ENCODE results near the gene PLOD3. TPM values are rescaled to one million over a fixed set of nuclear protein-coding genes. Genes with fewer than 3 reads are reported as not detected.

Gene PLOD3
- polyA plus RNA-seq, 3 donors = 46.3 to 50.3 (median 50.1) TPM

DNA sequence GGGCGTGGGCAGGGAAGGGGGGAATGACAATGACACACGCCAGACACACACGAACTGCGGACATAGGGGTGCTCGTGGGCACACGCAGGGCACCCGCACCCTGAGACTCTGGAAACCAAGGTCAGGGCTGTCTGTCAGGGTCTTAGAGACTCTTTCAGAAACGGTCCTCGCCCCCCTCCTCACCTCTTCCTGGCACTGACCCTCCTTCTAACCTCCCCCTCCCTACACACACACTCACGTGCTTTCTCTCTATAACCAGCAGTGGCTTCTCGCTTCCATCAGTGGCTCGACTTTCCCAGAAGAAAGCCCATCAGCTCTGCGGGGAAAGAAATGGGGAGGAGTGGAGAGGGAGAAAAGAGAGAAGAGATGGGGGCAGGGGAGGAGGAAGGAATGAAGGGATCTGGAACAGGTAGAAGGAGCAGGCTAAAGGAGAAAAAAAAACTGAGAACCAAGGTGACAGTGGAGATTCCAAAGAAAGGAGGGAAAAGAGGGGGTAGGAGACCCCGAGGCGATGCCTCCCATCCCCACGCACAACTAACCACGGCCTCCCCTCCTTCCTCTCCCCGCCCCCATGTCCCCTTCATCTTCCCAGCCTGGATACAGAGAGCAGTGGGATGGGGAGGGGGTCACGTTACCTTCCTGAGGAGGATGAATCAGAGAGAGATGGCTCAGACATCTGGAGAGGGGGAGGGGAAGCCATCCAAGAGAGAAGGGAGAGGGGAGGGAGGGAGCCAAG, 50.3 kb downstream of the PLOD3 start:
- no peak for DNase-seq

GRCh38 chr7:101166648-101166908, 50.8 kb downstream of the PLOD3 start:
- no peak for DNase-seq

GRCh38 chr7:101165958-101166647, 51.3 kb downstream of the PLOD3 start:
- DNase-seq = no peak

- peak; percentile 90 for DNase-seq
Measured at GRCh38 chr7:101165075-101165957, 52.1 kb downstream of the PLOD3 start, which contains the start of gene VGF. Gene VGF, minus strand, starts transcription at chr7:101165569. Its CDS starts 726 bp downstream, at chr7:101164843.

- DNase-seq = no peak
Measured at GRCh38 chr7:101164071-101164840, 53.1 kb downstream of the PLOD3 start.

GRCh38 chr7:101163279-101164070, 53.9 kb downstream of the PLOD3 start:
- DNase-seq = no peak

DNA sequence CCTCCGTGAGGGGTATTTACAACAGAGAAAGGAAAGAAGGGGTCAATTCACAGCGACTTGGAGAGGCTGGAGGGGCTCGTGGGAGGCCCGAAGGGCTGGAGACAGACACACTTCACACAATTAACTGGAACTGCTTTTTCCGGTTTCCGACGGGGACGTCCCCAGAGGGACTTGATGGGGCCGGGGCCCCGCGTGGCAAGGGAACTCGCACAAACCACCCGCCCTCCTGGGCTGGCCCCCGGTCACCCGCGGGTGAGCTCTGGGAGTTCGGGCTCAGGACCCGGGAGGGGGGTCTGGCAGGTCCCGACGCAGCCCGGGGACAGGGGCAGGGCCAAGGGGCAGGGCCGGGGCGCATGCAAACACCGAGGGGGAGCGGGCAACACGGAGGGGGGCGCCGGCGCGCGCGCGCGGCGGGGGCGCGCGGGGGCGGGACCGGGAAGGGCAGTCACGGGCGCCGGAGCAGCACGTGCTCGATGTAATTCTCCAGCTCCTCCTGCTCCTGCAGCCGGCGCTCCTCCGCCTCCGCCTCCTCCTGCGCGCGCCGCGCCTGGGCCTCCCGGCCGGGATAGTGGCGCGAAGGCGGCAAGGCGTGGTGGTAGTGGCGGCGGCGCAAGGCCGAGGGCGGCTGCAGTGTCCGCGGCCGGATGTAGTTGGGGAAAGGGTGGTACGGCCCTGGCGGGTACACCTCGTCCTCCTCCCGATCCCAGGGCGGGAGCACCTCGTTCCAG, 54.7 kb downstream of the PLOD3 start:
- no peak for DNase-seq

DNA sequence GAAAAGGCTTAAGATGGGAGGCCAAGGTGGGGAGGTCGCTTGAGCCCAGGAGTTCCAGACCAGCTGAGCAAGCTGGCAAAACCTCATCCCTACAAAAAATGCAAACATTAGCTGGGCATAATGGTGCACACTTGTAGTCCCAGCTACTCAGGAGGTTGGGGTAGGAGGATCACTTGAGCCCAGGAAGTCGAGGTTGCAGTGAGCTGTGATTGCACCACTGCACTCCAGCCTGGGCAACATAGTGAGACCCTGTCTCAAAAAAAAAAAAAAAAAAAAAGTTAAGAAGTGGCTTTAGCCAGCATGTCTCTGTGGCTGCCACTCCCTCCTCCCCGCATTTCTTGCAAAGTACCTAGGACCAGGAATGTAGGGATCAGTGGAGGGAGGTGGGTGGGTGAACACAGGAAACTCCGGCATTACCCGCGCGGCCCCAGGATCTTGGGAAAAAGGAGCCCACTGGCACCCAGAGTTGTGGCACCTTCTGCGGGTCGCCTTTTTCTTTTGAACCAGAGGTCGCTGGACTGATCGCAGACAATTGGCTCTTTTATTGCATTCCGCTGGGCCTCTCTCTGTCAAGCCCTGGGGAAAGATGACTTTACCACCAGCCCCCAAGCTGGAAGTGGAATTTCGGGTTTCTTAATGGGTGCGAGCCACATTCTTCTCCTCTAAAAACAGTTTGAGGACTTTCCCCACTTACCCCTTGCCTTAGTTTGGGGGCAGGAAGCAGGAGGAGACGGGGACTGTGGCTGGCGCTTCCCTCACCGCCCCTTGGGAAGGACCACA, 55.5 kb downstream of the PLOD3 start:
- DNase-seq = no peak

DNA sequence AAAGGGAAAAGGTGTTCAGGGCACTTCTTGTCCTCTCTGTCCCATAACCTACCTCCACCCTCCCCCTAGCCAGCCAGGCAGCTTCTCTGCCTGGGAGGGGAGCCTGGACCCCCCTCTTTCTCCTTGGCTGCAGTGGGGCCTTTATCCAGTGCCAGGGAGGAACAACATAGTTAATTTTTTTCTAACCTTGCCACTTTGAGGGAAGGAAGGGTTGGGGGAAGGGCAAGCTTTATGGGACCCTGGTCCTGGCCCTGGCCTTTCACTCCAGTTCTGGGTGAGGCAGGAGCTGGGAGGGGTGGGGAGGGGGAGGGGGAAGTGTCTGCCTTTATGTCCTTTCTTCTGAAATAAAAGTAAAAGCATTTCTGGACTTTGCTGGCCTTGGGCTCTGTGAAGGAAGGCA, 56.5 kb downstream of the PLOD3 start:
- DNase-seq = no peak

- no peak for DNase-seq
Measured at GRCh38 chr7:101159696-101160674, 57.4 kb downstream of the PLOD3 start.

- no peak for DNase-seq
Measured at GRCh38 chr7:101156866-101157589, 60.4 kb downstream of the PLOD3 start.

- no peak for DNase-seq
Measured at GRCh38 chr7:101156277-101156676, 61.1 kb downstream of the PLOD3 start.

Other genes starting within 250 kb of the PLOD3 start
- gene MUC12, start 248.0 kb downstream of the PLOD3 start, polyA plus RNA-seq (ENCODE audit: insufficient read length in 3 of 3) = under 1 TPM; 0.01 to 0.38 (median 0.06) TPM
- gene MUC17, start 197.5 kb downstream of the PLOD3 start, polyA plus RNA-seq (ENCODE audit: insufficient read length in 3 of 3) = not detected
- 10 to 100 TPM; 14.5 to 23.2 (median 21.9) TPM for gene TRIM56, start 132.1 kb downstream of the PLOD3 start, polyA plus RNA-seq (ENCODE audit: insufficient read length in 3 of 3)
- 1 to 10 TPM in 2 of 3 donors, under 1 TPM in 1; 0.86 to 1.3 (median 1.2) TPM for gene SERPINE1, start 90.5 kb downstream of the PLOD3 start, polyA plus RNA-seq (ENCODE audit: insufficient read length in 3 of 3)
- 10 to 100 TPM; 72.6 to 81.6 (median 73.3) TPM for gene AP1S1, start 63.1 kb downstream of the PLOD3 start, polyA plus RNA-seq (ENCODE audit: insufficient read length in 3 of 3)
- under 1 TPM; 0.21 to 0.36 (median 0.28) TPM for gene VGF, start 52.0 kb downstream of the PLOD3 start, polyA plus RNA-seq (ENCODE audit: insufficient read length in 3 of 3)
- under 1 TPM in 1 of 3 donors, not detected in 2; 0.25 TPM for gene NAT16, start 37.3 kb downstream of the PLOD3 start, polyA plus RNA-seq (ENCODE audit: insufficient read length in 3 of 3)
- gene MOGAT3, start 16.5 kb downstream of the PLOD3 start, polyA plus RNA-seq (ENCODE audit: insufficient read length in 3 of 3) = 1 to 10 TPM in 1 of 3 donors, under 1 TPM in 2; 0.83 to 1.7 (median 0.90) TPM
- gene ZNHIT1, start 584 bp upstream of the PLOD3 start, polyA plus RNA-seq (ENCODE audit: insufficient read length in 3 of 3) = 10 to 100 TPM; 68.9 to 76.4 (median 72.0) TPM
- gene CLDN15, start 20.2 kb upstream of the PLOD3 start, polyA plus RNA-seq (ENCODE audit: insufficient read length in 3 of 3) = 10 to 100 TPM; 11.1 to 16.0 (median 14.7) TPM
- 100 to 1,000 TPM; 160 to 176 (median 165) TPM for gene FIS1, start 27.5 kb upstream of the PLOD3 start, polyA plus RNA-seq (ENCODE audit: insufficient read length in 3 of 3)
- 10 to 100 TPM; 72.0 to 73.8 (median 73.4) TPM for gene IFT22, start 104.2 kb upstream of the PLOD3 start, polyA plus RNA-seq (ENCODE audit: insufficient read length in 3 of 3)
- gene COL26A1, start 145.3 kb upstream of the PLOD3 start, polyA plus RNA-seq (ENCODE audit: insufficient read length in 3 of 3) = 10 to 100 TPM; 28.5 to 35.3 (median 34.3) TPM

Measured in renal pelvis (tissue), 4 donors.